NCI-H524 treated with DMSO at 0.1 percent for 48 hours (cell line): ENCODE results near the gene KLHDC8B.
"Not testable (repeated sequence)": the region's sequence is repeated elsewhere in the genome, so short reads cannot be mapped to it uniquely, and the experiment has no call there.

Source experiments
- DNase-seq: peaks from one replicate; lab custom pipeline; 2025; lab: John Stamatoyannopoulos, UW

Gene KLHDC8B

GRCh38 chr3:49183873-49184272, 12.5 kb downstream of the KLHDC8B start:
- DNase-seq = no peak

- no peak for DNase-seq
Observed at GRCh38 chr3:49191741-49192140, 20.3 kb downstream of the KLHDC8B start.

GRCh38 chr3:49198161-49198560, 26.8 kb downstream of the KLHDC8B start:
- no peak for DNase-seq

GRCh38 chr3:49198611-49199230, 27.3 kb downstream of the KLHDC8B start:
- no peak for DNase-seq

GRCh38 chr3:49199239-49199899, 28.0 kb downstream of the KLHDC8B start:
- no peak for DNase-seq

GRCh38 chr3:49199900-49200281, 28.5 kb downstream of the KLHDC8B start:
- DNase-seq = no peak

GRCh38 chr3:49213541-49213943, 42.1 kb downstream of the KLHDC8B start:
- DNase-seq = no peak

- DNase-seq = no peak
Observed at GRCh38 chr3:49213998-49214397, 42.6 kb downstream of the KLHDC8B start.

GRCh38 chr3:49216687-49217086, 45.3 kb downstream of the KLHDC8B start:
- DNase-seq = not testable (repeated sequence)

GRCh38 chr3:49217108-49217507, 45.7 kb downstream of the KLHDC8B start:
- not testable (repeated sequence) for DNase-seq

GRCh38 chr3:49217688-49218470, 46.5 kb downstream of the KLHDC8B start:
- DNase-seq = peak; percentile 7

- not testable (repeated sequence) for DNase-seq
Observed at GRCh38 chr3:49218471-49218989, 47.1 kb downstream of the KLHDC8B start.

GRCh38 chr3:49219132-49219531, 47.7 kb downstream of the KLHDC8B start:
- no peak for DNase-seq

- not testable (repeated sequence) for DNase-seq
Observed at GRCh38 chr3:49220985-49221563, 49.7 kb downstream of the KLHDC8B start.

- no peak for DNase-seq
Observed at GRCh38 chr3:49222002-49222401, 50.6 kb downstream of the KLHDC8B start.
